GM19240 (cell line): ENCODE results near the gene HDAC5.
"Not testable (repeated sequence)": the region's sequence is repeated elsewhere in the genome, so short reads cannot be mapped to it uniquely, and the experiment has no call there.

Experiments used
- DNase-seq: peaks from one replicate; pipeline ENCODE4 v3.0.0; 2011; ENCODE audit warnings: low spot score; ENCODE audit not compliant: insufficient read length

The HDAC5 gene

DNA sequence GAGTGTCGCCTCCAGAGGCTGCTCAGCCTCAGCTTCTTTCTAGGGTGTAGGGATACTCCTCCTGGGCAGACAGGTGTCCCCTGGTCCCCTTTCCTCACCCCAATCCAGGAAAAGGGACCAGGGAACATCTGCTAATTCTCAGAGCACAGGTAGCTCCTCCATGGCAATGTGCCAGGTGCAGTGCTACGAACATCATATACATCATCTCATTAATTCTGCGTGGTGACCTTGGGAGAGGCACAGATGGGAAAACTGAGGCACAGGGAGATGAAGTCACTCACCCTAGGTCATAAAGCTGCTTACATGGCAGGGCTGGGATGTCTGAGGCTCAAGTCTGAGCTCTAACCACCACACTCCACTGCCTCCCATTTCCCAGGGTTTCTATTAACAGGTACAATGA, 11.7 kb downstream of the HDAC5 start:
- DNase-seq = no peak

DNA sequence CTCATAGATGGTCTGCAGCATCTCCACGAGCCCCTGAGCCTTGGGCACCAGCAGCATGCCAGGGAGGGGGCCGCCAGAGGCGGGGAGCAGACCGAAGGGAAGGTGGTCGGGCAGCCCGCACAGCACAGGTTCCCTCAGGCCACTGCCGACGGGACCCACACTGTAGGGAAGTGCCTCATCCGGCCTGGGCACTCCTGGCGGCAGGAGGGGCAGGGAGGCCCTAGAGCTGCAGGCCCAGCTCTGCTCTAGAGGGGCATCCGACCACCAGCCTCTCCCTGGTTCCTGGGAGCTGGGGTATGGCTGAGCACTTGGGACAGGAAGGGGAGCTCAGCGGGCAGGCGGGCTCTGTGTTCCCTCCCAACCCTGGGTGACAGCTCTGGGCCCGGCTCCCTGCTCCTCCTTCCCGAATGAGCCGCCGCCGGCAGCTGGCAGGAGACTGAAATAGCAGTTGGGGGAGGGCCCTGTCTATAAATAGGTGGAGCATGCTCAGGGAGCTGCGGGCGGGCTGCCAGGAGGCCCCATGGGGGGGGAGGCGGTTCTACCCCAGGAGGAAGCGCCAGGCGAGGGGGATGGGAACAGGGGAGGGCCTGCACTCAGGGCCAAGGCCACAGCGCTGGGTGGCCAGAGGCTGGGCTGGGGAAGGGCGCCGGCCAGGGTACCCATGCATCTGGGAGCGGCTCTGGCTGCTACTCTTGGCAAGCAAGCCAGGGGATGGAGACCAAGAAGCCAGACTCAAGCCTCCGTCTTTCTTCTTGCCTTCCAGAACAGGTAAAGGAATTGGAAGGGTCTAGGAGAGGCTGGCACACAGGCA, 12.4 kb downstream of the HDAC5 start:
- peak; percentile 62 for DNase-seq

DNA sequence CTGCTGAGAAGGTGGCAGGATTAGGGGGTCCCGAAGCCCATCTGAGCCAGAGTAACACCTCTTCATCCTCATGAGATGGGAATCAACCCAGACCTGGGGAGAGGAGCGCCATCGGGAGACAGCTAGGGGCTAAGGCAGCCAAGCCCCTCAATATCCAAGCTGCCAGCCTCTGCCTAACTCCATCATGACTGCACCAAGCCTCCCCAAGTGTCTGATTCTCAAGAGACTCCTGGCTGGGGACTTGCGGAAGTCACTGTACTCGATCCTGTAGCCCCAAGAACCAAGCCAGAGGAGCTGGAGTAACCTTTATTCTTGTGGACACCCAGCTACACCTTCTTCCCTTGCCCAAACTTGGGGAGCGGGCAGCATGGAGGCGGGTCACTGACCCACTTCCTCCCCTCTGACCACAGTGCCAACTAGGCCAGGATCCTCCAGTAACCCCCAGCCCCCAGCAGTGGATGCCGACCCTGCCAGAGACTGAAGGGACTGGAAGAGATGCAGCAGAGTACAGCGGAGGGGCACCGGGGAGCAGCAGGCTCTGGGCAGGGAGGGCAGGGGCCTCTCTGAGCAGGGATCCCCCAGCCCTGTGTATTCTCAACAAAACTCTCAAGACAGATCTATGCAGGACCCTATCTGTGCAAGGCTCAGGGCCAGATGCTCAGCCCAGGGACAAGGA, 13.3 kb downstream of the HDAC5 start:
- DNase-seq = no peak

DNA sequence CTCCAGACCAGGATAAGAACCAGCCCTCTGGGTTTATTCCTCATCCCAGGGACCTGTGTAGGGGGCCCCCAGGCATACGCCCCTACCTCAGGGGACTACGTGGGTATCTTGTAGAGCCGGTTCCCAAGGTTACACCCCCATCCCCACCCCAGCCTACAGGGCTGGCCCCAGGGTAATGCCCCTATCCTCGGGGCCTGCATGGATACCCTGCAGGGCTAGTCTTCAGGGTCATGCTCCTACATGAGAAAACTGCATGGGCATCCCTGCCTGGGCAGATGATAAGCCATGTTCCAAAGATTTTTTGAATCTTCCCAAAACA, 14.2 kb downstream of the HDAC5 start:
- DNase-seq = no peak

DNA sequence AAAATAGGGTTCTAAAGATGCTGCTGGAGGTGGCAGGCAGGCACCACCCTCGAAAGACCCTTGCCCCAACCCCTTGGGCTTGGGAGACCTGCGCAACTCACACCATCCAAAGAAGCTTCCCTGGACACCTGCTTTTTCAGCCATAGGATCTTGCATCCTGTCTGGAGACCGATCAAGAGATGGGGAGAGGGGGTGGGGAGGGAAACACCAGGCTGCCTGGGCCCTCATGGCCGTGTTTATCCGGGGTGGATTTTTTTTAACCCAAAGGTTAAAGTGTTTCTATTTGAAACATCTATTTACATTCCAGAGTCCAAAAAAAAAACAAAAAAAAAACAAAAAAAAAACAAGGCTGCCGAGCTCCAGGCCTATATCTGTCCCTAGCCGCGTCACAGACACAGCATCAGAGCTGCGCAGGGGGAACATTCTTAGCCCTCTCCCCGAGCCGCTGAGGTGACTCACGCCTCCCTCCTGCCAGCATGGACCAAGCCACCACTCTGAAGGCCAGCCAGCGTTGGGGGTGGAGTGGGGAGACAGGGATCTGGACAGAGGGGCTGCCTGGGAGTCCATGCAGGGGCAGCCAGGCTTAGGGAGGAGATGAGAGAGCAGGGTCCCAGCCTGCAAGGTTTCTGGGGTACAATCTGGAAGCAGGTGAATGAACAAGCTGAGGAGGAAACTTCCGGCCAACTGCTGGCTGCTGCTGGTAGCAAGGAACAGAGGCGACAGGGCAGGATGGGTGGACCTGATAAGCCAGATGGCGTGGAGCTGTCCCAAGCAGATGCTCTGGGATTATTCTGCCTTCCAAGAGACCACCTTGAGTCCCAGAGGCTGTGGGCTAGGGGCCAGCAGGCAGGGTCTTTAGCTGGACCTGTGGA, 14.8 kb downstream of the HDAC5 start:
- no peak for DNase-seq

DNA sequence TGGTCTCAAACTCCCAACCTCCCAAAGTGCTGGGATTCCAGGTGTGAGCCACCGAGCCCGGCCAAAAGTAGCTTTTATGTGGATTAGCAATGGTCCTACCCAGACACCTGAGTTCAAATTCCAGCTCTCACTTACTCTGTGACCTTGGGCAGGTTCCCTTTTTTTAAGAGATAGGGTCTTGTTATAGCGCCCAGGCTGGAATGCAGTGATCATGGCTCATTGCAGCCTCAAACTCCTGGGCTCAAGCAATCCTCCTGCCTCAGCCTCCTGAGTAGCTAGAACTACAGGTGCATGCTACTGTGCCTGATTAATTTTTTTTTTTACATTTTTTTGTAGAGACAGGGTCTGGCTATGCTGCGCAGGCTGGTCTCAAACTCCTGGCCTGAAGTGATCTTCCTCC, 16.6 kb downstream of the HDAC5 start:
- DNase-seq = no peak

DNA sequence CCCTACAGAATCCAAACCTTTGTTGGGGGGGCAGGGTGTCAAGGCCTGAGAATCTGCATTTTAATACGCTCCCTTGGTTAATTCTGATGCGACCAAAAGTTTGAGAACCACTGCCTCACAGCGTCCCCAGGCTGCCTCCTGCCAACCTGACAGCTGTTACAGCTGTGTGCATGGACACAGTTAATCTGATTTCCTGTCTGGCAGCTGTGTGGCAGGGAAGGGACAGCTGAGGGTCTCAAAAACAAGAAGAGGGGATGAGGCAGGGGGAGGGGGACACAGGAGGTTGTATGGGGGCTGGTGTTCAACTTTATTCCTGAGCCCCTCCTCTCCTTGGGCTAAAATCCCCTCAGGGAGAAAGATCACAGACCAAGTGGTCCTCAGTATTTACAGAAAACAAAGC, 17.5 kb downstream of the HDAC5 start:
- DNase-seq = no peak

DNA sequence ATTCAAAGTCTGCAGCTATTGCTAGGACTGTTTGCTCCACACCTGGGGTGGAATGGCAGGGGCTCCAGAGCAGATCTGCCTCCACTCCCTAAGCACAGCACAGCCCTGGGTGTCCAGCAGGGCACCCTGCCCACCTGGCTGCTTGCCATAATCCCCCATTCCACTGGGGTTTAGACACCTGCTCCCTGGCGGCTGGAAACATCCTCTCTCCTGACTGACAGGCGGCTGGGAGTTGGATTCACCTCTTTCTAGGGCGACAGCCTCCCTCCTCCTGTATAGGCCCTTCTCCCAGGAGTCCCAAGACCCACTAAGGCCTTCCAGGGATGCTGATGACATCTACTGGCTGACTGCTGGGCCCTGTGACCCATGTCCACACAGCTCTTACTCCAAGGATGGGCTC, 18.0 kb downstream of the HDAC5 start:
- no peak for DNase-seq

DNA sequence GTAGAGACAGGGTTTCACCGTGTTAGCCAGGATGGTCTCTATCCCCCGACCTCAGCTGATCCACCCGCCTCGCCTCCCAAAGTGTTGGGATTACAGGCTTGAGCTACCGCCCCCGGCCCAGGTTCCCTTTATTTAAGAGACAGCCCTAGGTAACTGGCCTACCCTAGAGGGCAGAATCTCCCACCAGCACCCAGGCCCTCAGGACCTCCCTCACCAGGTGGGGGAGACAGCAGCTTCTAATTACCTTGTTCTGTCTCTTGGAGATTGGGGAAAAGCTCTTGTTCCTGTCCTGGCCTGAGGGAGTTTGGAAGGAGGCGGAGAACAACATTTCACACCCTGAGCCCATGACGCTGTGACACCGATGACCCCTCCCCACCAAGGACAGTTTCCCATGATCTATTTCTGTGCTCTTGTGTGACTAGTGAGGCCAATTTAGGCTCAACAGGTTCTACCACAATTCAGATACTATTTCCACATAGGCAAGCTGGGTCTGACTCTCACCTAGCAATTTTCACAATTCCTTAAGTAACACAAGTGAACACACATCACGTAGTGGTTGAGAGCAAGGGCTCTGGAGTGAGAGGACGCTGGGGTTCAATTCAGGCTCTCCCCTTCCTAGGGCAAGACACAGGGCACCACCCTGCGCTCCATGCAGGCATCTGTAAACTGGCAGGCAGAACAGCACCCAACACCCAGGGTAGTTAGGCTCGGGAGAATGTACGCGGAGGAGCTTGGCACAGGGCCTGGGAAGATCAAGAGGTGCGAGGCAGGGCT, 20.4 kb downstream of the HDAC5 start:
- no peak for DNase-seq

DNA sequence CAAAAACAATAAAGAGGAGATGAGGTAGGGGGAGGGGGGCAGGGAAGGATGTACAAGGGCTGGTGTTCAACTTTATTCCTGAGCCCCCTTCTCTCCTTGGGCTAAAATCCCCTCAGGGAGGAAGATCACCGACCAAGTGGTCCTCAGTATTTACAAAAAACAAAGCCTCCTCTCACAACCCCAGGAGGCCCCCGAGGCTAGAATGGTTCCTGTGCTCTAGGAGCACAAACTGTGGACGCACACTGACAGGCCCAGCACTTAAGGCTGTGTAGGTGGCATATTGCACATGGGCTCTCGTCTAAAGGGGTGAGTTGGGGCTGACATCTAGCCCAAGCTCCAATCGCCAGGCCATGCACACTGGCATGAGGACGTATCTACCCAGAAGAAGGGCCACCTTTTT, 21.6 kb downstream of the HDAC5 start:
- DNase-seq = not testable (repeated sequence)

DNA sequence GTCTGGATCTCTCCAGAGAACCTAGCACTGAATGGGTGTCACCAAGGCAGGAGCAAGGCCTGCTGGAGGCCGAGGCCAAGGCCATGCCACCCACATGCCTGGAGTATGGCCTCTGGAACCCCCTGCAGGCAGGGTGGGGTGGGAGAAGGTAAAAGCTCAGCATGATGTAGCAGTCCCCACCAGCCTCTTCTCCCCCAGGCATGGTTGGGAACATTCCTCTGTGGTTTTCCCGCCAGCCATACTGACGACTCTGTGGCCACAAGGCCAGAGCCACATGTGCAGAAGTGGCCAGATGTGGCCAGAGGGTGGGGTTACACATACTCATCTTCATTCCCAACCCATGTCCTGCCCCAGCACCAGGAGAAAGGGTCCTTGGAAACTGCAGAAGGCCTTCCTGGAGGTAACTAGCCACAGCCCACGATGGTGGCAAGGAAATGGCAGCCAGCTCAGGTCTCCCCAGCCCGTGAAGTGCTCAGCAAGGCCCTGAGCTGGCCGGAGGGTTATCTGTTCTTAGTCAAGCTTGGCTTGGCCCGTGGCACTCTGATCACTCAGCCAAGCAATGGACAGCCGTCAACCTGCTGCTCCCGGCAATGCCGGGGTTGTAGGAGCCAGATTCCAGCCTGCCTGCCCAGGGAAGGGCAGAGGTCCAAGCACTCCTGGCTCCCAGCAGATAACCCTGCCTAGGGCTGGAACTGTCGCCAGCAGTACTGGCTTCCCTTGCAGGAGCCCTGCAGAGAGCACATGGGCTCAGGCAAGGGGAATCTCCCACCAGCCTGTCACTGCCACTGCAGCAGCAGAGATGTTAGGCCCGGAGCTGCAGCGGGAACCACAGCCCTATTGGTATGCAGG, 26.1 kb downstream of the HDAC5 start:
- DNase-seq = no peak

DNA sequence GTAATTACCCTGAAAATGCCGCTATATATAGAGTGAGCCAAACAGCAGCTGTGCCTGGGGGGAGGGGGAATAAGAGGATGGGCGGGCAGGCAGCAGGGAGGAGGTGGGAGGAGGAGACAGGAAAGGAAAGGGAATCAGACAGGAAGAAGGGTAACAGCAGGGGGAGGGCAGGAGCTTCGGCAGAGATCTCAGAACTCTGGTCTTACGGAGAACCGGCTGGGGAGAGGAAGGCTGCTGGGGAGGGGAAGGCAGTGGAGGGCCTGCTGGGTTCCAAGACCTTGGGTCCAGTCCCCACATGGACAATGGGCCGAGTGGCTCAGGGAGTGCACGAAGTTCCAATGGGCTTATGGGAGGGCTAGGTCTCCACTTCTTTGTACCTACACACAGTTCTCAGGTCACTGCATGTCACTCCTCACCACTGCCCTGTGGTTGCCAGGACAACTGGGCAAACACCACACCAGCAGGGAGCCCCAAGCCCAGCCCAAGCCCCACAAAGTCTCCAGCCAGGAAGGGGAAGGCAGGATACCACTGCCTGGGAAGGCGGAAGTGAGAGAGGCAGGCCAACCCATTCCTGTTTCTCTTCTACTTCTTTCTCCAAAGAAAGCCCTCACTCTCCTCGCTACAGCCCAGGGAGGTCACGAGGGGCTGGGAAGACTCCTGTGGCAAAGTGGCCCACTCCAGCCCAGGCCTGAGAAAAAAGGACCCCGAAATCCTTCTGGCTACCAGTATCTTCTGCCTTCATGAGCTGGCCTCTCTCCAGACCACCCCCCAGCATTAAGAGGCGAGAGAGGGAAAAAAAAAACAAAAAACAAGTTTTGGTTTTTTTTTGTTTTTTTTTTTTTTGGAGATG, 27.6 kb downstream of the HDAC5 start:
- peak; percentile 43 for DNase-seq

DNA sequence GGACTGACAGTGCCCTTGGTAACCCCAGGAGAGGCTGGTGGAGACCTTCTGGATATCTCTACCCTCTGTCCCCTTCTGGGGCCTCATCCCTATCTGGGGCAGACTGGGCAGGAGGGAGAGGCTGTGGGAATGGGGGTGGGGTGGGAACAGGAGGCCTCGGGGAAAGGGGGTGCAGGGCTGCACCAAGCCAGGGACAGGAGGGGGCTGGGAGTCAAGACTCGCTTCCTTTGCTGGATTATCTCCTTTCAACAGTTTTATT, 28.1 kb downstream of the HDAC5 start:
- no peak for DNase-seq

DNA sequence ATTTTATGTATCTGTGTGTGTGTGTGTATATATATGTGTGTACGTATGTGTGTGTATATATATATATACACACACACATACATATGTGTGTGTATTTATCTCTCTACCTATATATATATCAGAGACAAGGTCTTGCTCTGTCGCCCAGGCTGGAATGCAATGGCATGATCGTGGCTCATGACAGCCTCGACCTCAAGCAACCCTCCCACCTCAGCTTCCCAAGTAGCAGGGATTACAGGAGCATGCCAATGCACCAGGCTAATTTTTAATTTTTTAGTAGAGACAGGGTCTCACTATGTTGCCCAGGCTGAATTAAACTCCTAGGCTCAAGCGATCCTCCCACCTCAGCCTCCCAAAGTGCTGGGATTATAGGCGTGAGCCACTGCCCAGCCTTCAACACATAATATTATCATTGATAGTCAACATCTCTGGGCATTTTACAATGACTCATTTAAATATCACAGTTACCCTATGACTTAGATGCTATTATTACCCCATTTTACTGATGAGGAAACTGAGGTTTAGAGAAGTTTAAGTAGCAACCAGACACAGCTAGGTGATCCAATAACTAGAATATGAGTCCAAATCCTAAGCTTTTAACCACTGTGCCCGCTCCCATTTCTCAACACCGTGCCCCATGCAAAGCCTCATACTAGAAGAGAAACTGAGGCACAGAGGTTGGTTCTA, 28.6 kb downstream of the HDAC5 start:
- no peak for DNase-seq

DNA sequence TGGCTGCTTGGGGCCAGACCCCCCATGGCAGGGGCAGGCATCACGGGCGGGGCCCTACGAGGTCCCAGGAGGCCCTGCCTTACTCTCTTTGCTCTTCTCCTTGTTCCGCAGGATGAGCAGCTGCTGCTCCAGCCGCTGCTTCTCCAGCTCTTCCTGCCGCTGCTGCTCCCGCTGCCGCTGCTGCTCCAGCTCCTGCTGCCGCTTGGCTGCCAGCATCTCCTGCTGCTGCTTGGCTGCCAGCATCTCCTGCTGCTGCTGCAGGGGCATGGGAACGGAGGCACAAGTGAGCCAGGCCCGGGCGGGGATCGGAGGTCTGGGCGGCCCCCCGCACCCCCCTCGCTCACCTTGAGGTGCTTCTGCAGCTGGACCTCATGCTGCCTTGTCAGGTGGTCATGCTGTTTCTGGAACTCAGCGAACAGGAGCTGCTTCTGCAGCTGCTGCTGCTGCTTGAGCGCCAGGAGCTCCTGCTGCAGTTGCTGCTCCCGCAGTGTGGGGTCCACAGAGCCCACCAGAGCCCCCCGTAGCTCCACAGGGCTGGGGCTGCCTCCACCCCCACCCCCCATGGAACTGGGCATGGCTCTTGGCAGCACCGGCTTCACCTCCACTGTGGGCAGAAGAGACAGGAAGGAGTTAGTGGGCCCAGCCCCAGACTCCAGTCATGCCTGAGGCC, 30.1 kb downstream of the HDAC5 start:
- DNase-seq = no peak

DNA sequence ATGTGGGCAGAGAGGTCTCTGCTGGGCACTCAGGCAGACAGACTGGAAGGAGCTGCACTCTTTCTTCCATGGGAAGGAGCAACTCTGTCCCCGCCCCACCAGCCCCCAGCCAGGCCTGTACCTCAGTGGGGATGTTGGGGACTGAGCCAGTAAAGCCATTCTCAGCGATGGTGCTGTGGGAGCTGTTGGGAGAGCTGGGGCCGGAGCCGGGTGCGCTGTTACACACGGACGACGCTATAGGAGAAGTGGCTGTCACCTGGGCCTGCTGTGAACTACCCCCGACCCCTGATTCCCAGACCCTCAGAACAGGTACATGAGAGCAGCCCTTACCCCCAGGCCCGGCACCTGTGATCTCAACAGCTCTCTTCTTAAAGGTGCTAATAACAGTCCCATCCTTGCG, 31.4 kb downstream of the HDAC5 start:
- no peak for DNase-seq

DNA sequence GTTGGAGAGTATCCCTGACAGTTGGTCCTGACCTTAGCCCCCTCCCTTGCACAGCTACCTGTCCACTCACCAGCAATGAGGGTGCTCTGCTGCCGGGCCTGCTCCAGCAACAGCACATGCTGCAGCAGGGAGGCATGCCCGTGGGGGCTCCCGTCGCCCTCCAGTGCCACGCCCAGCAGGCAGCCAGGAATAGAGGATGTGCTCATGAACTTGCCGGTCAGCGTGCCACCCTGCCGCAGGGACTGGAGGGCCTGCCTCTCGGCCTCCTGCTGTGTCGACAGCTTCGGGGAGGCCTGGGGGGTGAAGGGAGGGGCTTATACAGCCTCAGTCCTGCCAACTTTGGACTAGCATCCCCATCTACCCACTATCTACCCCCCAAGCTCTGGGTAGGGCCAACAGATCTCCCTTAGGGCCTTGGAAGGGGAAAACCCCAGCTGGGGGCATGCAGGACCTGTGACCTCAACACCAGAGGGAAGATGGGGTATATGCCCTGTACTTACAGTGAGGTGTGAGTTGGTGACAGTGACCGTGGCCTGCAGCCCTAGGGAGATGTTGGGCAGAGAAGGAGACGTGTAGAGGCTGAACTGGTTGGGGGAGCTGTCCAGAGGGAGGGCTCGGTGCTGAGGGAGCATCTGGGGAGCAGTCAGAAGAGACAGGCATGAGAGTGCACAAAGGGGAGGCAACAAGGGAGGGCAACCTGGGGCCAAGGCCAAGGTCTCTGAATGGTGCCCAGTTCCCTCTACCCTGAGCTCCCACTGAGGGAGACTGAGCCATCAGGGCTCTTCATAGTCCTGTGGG, 32.0 kb downstream of the HDAC5 start:
- no peak for DNase-seq

DNA sequence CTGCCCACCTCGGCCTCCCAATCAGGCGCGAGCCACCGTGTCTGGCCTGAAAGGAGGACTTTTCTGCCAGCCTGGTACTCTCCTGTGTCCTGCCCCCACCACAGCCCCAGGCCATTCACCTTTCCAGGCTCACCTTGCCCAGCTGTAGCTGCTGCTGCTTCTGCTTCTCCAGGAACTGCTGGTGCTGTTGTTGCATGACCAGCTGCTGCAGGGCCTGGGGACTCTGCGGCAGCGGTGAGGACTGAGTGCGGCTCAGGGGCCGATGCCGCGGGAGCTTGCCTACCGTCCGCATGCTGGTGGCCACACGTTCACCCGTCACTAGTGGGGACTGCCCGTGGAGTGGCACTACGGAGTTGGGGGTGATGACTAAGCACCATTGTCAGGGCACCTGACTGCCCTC, 35.2 kb downstream of the HDAC5 start:
- no peak for DNase-seq
